ENCODE results near the gene DEFB113. TPM values are rescaled to one million over a fixed set of nuclear protein-coding genes. Genes with fewer than 3 reads are reported as not detected.

Gene DEFB113
- total and polyA plus RNA-seq, 5 experiments from 2014 or later, result not detected

DNA sequence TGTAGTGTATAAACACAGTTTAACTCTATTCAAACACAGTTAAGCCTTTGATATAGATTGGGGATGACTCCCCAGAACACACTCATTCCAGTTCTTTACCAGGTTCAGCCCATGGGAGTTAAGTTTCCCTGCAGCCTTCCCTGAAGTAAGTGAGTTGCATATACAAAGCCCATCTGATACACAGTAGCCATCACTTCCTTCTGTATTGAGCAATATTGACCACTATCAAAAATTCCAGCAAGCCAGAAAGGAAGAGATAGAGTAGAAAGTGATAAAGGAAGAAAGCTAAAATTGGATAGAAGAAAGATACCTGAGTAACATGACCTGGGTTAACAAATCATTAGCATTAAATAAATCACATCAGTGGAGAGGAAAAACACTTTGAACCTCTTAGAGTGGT, 40.1 kb downstream of the DEFB113 start:
- H3K27me3 Mint-ChIP-seq, result no peaks in the 10 kb centered on the region
- DNase-seq (no peak), ATAC-seq (no peak)
- H3K9me3 Mint-ChIP-seq, result peaks cover 0 to 10% (median 2%) of the 10 kb centered on the region in 9 donors
- POLR2A ChIA-PET, result no interaction called here
- H3K4me3 Mint-ChIP-seq, result no peak overlapping the region
- H3K27ac Mint-ChIP-seq, result no peak overlapping the region
- no peaks in the 10 kb centered on the region for H3K36me3 Mint-ChIP-seq
- no peaks in the 10 kb centered on the region for H3K4me1 Mint-ChIP-seq

GRCh38 chr6:49923826-49924225, 45.6 kb downstream of the DEFB113 start:
- Mint-ChIP-seq H3K9me3 (peaks cover 0 to 23% (median 5%) of the 10 kb centered on the region in 9 donors), H3K36me3 (no peaks in the 10 kb centered on the region), H3K27ac (no peak overlapping the region), H3K4me1 (no peaks in the 10 kb centered on the region), H3K4me3 (no peak overlapping the region), H3K27me3 (no peaks in the 10 kb centered on the region)
- ATAC-seq, result no peak
- no peak for DNase-seq
- POLR2A ChIA-PET, result no interaction called here

- DNase-seq (no peak), ATAC-seq (no peak)
- Mint-ChIP-seq H3K4me3 (no peak overlapping the region), H3K36me3 (no peaks in the 10 kb centered on the region), H3K27me3 (no peaks in the 10 kb centered on the region), H3K9me3 (peaks cover 0 to 15% (median 3%) of the 10 kb centered on the region in 9 donors), H3K4me1 (no peaks in the 10 kb centered on the region), H3K27ac (no peak overlapping the region)
- POLR2A ChIA-PET, result no interaction called here
These were observed 49.3 kb downstream of the DEFB113 start for GRCh38 chr6:49919935-49920644.

DNA sequence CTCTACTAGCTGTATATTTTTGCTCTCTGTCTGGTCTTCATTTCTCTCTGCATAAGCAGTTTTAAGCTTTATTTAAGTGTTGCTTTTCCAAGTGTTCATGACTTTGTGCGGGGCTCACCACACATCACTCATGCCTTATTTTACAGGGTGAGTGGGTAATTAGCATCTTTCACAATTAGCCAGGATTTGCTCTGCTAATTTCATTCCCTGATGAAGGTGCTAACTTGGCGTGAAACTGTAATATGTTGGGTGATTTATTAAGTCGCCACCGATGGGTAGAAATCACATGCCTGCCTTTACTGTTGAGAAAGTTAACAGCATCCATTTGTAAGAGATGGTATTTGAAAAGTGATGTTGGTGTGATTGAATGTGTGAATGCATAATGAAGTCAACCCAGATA, 50.2 kb downstream of the DEFB113 start:
- H3K9me3 Mint-ChIP-seq, result peaks cover 0 to 13% (median 3%) of the 10 kb centered on the region in 9 donors
- H3K36me3 Mint-ChIP-seq, result no peaks in the 10 kb centered on the region
- ATAC-seq (no peak), DNase-seq (no peak)
- POLR2A ChIA-PET, result no interaction called here
- no peaks in the 10 kb centered on the region for H3K27me3 Mint-ChIP-seq
- no peaks in the 10 kb centered on the region for H3K4me1 Mint-ChIP-seq
- no peak overlapping the region for H3K4me3 Mint-ChIP-seq
- H3K27ac Mint-ChIP-seq, result no peak overlapping the region

DNA sequence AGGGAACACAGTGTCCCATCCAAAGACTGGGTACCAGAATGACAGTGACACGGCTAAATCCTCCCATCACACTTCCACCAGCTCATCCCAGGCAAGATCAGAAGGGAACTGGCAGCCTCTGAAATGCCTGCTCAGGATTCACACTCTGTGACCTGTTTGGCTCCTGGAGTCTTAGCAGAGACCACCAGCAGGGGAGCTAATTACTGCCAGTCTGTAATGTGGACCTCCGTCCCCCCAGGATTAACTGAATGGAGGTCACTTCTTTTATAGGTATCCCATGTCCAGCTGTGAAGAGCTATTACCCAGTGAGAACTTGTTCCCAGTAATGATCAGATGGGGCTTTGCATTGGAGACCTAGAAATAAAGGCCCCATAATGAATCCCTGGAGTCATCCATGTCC, 50.6 kb downstream of the DEFB113 start:
- ATAC-seq (no peak), DNase-seq (no peak)
- H3K4me1 Mint-ChIP-seq, result no peaks in the 10 kb centered on the region
- no peaks in the 10 kb centered on the region for H3K27me3 Mint-ChIP-seq
- POLR2A ChIA-PET, result no interaction called here
- H3K9me3 Mint-ChIP-seq, result peaks cover 0 to 13% (median 3%) of the 10 kb centered on the region in 9 donors
- H3K36me3 Mint-ChIP-seq, result no peaks in the 10 kb centered on the region
- H3K4me3 Mint-ChIP-seq, result no peak overlapping the region
- H3K27ac Mint-ChIP-seq, result no peak overlapping the region

Other genes starting within 250 kb of the DEFB113 start
- gene CRISP3, start 225.2 kb downstream of the DEFB113 start, total RNA-seq, result not detected
- gene CRISP3, start 225.2 kb downstream of the DEFB113 start, polyA plus RNA-seq, result not detected
- gene PGK2, start 182.3 kb downstream of the DEFB113 start, total RNA-seq, result not detected
- gene PGK2, start 182.3 kb downstream of the DEFB113 start, polyA plus RNA-seq, result not detected
- not detected for gene CRISP1, start 103.1 kb downstream of the DEFB113 start, total RNA-seq
- not detected for gene CRISP1, start 103.1 kb downstream of the DEFB113 start, polyA plus RNA-seq
- gene DEFB114, start 5.5 kb downstream of the DEFB113 start, total RNA-seq, result not detected
- not detected for gene DEFB114, start 5.5 kb downstream of the DEFB113 start, polyA plus RNA-seq
- gene DEFB110, start 52.4 kb upstream of the DEFB113 start, total RNA-seq, result not detected
- gene DEFB110, start 52.4 kb upstream of the DEFB113 start, polyA plus RNA-seq, result not detected
- gene DEFB112, start 80.3 kb upstream of the DEFB113 start, total RNA-seq, result not detected
- gene DEFB112, start 80.3 kb upstream of the DEFB113 start, polyA plus RNA-seq, result not detected

Measured in naive thymus-derived CD8-positive, alpha-beta T cell (primary cell).